HG02763 (cell line): Measurements from ENCODE around the gene CFDP1.

Source experiments
- ATAC-seq: cut with Tn5 transposase; IDR thresholded peaks from one replicate; pipeline ENCODE4 v1.9.1; 2021; ENCODE audit warnings: mild to moderate bottlenecking, moderate library complexity; ENCODE audit not compliant: unreplicated experiment

The CFDP1 gene

DNA sequence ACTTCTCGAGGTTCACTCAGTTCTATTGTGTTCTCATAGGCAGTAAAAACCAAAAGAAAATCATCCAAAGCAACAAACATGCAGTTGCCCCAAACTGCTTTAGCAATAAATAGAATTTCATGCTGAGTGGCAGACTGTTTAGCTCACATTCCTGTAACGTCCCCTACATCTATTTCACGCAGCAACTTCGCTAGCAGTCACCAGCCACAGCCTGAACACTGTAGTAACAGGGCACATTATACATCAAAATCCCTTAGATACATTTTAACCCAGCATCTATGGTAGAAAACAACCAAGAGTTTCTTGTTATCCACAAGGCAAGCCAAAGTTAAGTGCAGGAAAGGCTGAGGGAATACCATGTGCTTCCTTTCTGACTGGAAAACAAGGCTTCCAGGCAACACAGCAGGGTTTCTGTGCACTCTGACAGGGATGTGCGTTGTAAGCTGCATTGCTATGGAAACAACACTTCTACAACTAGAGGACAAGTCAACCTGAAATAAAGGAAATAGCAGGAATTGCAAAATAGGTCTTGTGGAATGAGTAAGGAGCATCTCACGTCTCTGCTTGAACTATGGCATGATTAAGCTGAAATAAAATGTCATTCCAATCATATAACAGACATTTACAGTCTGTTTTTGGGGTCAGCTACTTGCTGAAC, 55.4 kb downstream of the CFDP1 start:
- ATAC-seq, result no peak

DNA sequence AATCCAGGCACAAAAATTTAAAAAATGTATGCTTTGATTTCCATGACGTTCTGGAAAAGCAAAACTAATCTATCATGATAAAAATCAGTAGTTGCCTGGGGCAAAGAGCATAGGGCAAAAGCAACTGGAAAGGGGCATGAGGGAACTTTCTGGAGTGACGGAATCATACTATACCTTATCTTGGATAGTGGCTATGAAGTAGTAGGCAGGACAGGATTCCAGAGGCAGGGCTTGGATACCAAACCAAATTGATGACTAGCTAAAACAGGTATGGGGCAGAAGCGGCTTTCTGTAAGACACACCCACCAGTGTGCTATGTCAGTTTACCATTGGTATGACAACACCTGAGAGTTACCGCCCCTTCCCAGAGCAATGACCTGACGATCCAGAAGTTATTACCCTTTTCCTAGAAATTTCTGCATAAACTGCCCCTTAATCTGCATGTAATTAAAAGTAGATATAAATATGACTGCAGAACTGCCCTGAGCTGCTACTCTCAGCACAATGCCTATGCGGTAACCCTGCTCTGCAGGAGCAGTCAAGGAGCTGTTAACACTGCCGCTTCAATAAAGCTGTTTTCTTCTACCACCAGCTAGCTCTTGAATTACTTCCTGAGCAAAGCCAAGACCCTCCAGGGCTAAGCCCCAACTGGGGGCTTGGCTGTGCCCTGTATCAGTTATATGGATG, 56.7 kb downstream of the CFDP1 start:
- ATAC-seq, result no peak

DNA sequence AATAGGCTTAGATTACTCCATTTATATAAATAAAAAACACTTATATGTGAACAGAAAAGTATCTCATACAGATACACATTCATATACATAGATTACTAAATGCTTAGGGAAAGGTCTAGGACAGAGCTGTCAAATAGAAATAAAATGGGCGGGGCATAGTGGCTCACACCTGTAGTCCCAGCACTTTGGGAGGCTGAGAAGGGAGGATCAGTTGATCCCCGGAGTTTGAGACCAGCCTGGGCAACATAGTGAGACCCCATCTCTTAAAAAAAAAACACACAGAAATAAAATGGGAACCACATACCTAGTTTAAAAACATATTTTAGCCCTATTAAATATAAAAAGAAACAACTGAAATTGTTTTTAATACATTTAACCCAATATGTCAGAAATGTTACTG, 58.9 kb downstream of the CFDP1 start:
- no peak for ATAC-seq

DNA sequence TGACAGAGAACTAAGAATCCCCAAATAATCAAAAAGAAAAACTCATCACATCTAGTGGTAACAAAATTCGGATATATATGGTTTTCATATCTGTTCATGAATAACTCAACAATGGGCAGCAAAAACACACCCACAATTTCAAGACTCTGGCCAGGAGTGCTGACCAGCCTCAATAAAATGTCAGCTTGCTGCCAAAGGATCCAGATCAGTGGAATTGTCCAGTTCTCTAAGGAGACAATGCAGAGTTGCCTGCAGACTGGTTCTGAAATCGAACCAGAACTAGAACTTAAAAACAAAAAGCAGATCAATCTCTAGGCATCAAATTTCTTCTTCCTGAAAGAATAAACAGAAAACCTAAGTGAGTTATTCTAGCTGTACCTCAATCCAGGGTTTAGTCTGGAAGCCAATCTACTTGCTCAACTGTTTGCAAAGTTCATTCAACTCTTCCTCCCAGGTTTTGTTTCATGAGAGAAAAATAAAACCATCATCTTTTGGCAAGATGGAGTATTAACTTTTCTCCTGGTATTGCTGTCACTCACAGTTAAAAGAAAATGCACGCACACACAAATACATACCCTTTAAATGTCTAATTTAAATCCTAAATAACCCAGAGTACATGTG, 61.0 kb downstream of the CFDP1 start:
- no peak for ATAC-seq

DNA sequence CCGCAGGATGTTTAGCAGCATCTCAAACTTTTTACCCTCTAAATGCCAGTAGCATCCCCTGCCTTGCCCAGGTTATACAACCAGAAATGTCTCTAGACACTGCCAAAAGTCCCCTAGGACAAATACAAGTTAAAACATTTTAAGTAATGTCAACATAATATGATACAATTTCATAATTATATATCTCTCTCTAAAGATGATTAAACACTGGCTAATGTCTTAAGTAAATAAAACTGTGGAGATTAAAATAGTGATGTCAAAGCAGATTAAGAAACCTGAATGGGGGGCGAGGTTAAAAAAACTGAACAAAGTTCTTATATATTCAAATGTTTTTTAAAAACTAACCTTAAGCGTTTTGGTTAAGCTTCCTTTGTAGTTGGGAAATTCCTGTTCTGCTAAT, 62.1 kb downstream of the CFDP1 start:
- ATAC-seq, result no peak

DNA sequence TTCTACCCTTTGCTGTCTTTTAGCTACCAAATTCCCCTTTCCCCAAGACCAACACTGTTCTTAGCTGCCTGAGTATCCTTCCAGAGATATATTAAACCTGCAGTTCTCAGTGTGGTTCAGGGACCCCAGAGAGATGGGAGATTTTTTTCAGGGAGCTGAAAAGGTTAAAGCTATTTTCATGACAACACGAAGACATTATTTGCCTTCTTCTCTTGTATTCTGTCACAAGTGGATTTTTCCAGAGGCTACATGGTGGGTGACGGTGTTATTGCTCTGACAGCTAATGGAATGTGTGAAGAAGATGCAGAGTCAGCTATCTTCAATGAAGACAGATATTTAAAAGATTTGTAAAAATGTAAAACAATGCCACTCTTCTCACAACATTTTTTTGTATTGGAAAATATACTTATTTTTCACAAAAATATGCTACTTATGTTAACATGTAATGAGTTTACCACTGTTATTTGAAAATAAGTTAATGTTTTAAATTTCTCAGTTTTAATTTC, 69.0 kb downstream of the CFDP1 start:
- no peak for ATAC-seq

DNA sequence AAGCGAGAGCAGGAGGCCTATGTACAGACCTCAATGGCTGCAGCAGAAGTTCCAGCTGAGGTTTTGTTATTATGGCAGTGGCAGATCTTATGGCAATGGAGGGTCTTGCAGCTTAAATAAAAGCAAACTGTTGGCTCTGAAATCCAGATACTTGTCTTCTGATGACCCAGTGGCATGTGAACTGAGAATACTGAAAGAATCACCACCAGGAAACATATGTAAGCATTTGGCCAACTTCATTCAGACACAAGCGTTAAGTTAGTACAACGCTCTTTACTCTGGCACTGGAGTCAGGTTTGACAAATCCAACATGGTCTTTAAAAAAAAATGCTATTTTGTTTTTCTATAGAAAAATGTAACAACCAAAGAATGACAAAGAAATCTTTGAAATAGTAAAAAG, 70.5 kb downstream of the CFDP1 start:
- ATAC-seq, result no peak

DNA sequence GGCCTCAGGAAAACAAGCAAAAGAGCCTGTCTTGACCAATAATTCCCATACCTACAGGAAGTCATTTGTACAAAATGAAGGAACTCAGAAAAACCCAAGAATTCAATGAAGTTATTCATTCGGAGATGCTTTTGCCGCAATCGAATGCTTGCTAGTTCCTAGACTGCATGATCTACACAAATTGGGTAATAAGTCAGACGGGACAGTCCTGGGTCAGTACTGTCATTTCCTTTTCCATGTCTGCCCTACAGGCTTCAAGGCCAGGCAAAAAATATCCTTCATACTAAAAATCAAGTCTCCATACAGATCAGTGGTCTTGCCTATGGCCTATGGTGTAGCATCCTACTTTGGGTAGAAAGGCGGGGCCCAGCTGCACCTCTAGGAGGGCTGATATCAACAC, 71.4 kb downstream of the CFDP1 start:
- ATAC-seq, result no peak

DNA sequence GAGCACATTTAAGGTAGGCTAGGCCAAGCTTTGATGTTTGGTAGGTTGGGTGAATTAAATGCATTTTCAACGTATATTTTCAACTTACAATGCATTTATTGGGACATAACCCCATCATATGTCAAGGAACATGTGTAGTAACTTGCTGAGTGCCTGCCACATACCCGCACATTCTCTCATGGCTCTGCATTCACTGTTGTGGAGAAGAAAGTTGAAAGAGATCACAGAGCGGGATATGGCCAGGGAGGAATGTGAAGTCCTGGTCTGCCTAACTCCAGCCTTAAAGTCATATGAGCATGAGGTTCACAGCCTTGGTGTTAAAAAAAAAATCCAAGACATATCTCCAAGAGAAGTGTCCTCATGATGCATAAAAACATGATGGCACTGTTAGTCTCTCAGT, 79.1 kb downstream of the CFDP1 start:
- ATAC-seq, result no peak

DNA sequence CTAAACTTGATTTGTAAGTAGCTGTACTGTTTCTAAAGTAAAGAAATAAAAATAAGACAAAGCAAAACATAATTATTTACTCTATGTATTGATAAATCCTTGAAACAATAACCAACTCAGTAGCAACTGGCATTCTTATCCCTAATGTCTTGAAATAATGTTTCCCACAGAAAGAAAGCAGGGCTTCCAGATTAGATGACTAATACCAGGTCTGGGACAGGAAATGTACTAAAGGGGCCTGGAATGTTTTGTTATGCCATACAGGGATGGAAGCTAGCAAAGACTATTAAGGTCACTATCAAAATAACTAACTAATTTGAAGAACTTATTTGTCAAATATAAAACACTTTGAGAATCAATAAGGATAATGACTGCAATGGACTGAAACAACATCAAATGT, 82.1 kb downstream of the CFDP1 start:
- ATAC-seq, result no peak

DNA sequence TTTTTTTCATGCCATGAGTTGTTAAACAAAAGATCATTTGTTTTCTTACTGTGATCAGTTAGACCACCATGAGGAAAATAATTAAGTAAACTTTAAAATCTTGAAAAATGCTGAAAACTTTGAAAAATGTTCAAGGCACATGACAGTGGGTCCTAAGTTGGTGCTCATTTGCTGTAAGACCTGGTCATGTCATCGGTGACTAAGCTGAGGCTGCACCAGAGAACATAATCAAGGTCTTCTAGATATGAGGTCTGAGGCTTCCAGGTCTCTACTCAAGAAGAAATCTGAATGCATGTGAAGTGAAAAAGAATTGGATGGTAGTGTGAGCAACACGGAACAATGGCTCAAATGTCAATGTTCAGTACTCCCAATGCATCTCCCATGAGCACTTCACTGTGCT, 87.6 kb downstream of the CFDP1 start:
- ATAC-seq, result no peak

DNA sequence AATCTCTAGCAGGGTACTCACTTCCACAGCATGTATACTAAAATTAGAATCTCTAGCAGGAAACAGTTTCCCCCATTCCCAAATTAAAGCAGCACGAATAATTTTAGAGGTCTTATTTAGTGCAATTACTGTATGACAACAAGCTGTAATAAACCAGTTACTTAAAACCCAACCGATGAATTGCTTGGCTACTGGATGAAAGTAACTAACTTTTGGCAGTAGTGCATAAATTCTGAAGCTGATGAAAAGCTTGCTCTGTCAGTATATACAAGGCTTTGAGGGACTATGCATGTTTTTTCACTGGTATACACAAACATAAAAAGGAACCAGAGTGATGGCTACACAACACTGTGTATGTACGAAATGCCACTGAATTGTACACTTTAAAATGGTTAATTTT, 89.4 kb downstream of the CFDP1 start:
- no peak for ATAC-seq

DNA sequence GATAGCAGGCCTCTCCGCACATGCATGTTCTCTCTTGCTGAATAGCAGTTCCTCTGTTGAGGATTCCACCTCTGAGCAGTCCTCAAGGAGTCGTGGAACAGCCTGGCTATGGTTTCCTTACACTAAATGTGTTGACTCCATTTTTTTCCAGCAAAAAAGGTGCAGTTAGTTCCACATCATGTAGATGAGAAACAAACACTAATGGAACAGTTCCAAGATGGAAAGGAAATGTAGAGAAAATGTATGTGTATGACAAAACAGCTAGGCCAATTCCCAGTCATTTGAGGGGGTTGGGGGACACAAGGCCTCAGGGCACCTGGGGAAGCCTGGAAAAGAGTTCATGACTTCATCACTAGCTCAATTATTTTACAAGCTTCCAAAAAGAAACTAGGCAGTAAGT, 90.0 kb downstream of the CFDP1 start:
- no peak for ATAC-seq

DNA sequence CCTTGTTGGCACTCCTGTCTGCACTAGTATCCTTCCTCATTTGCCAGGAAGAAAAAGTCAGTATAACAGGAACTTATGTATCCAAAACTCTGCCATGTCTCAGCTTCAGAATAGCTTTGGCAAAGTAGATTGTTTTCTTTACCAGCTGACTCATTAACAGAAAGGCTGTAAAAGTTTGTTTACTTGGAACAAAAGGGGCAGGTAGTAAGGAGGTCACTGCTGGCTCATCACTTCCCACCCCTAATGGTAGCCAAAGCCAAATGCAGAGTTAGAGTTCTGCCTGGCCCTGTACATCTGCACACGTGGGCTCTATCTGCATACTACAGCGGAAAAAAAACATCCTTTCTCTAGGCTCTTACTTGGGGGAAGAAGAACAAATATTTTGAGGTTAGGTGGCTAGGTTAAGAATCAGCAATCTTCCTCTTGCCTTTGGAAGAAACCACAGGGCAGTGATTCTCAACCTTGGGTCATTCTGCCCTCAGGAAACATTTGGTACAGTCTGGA, 90.9 kb downstream of the CFDP1 start:
- no peak for ATAC-seq

DNA sequence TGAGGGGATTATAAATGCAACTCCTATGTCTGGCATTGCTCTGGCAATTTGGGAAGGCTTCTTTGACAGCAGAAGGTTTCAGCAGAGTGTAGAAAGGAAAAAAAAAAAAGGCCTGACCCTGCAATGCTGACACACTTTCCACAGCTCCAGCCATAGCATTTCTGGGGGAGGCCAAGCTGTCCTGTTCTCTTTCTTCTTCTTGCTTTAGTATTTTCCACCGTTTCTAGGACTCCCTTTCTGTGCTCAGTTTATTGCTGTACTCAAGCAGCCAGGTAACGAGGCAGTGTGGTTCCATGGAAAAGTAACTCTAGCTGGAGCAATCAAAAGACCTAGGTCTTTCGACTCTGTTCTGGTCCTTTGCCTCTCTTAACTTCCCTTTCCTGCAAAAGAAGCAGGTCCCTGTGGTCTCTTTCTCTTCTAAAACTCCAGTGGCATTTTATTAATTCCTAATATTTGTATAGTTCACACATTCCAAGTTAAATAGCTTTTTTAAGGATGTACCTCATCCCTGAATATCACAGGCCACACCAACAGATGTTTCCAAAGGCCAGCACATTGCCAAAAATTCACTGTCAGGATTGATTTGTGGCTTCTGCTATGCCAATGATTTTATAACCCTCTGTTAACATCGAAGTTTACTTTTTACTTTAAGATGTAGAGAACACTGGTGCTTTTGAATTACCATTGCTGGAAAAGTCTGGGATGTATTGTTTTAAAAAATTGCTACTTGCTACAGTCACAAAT, 91.6 kb downstream of the CFDP1 start:
- no peak for ATAC-seq

DNA sequence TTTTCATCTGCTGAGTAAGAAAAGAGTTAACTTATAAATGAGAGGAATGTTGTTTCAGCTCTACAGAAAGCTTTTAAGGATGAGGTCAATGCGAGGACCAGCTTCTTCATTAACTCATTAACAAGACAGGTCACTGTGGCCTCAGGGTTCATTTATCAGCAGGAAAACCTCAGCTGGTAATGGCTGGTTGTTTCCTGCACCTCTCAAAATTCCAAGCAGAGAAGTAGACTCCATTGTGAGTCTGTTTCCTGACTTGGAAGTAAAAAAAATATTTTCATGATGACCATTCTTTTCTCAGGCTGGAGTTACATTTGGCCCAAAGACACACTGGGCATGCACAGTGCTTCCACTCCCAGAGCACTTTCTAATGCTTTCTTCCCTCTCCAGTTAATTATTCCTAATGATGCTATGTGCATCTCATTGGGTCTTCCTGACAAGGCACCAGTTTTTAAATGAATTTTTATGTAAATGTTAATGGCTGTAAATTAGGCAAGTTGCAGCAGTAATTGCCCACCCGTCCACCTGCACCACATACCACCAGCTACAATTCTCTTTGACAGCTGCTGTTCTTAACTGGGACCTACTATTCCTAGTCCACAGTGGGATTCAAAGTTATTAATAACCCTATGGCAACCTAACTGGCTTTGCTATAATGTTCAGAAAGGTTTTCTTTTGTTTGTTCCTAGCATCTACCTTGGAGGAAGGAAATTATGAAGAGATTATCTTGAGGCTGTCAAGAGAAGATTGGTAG, 92.4 kb downstream of the CFDP1 start:
- no peak for ATAC-seq

DNA sequence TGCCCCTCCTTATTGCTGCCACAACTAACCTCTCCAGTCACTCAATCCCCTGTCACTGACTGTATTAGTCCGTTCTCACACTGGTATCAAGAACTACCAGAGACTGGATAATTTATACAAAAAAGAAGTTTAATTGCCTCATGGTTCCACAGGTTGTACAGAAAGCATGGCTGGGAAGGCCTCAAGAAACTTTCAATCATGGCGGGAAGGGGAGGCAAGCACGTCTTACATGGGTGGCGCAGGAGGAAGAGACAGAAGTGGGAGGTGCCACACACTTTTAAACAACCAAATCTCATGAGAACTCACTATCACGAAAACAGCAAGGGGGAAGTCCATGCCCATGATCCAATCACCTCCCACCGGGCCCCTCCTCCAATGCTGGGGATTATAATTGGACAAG, 95.9 kb downstream of the CFDP1 start:
- ATAC-seq, result no peak

DNA sequence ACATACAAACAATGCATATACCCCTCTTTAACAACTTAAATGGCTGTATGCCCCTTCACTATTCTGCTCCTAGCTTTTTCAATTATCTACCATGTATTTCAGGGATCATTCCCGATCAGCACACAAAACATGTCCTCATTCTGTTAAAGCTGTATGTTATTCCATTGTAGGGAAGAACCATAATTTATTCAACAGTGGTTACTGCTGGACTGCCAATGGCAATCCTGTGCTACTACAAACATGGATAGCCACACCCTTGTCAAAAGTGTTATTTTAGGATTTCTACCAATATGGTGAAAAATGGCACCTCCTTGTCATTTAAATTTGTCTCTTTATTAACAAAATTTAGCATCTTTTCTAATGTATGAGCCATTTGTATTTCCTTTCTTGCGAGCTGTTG, 96.8 kb downstream of the CFDP1 start:
- no peak for ATAC-seq

DNA sequence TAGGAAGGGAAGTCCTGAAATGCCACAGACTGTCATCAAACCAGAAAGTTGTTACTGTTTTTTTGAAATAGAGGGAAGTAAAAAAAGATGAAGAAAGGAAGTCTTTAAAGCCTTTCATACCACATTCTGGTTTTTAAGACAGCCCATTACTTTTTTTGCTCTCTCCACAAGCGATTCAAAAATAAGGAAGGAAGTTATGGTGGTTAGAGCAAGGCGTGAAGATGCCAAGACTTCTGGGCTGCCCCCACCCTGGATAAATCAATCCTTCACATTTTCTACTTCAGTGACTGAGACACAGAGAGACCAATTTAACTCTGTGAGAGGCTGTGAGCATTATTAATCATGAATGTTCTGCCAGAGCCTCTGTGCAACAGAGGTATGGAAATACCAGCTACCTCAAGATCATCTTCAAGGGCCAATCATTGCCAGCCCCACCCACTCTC, 99.6 kb downstream of the CFDP1 start:
- no peak for ATAC-seq

DNA sequence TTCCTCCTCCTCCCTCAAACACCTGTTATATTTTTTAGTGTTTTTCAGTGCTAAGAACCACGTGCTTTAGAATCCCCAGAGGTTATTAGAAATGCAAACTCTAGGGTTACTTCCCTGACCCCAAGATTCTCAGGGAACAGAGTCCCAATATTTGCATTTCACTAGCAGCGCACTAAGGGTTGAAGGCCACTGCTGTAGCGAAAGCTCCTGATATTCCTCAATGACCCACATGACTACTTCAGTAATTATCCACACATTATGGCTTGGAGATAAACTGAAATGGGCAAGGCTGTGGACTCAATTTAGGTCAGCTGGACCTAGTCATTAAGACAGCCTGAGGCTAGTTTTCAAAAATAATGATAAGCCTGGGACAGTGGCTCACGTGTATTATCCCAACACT, 103.4 kb downstream of the CFDP1 start:
- ATAC-seq, result no peak

DNA sequence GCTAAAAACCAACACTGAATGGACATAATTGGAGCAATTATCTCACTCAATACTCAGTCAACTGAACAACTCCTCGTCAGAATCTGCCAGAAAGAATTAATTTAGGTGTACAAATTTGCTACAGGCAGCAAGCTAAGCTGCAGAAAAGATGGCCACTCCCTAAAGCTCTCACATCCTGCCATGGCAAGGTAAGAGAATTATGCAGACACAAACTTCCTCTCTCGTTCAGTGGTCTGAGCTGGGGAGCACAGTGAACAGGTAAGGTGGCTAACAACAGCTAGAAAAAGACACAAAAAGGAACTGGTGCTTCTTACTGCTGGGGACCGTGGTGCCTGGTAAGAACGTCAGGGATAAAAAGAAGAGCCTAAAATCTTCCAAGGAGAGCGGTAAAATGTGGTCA, 107.0 kb downstream of the CFDP1 start:
- ATAC-seq, result no peak
